H1 (cell line): ENCODE measurements around the gene TPP2. TPM values are rescaled to one million over a fixed set of nuclear protein-coding genes. Genes with fewer than 3 reads are reported as not detected.

Experiments used
- CTCF ChIA-PET: fragments of 300-600 bp; sonication (Branson Sonifier 250); formaldehyde crosslinking; loops from one replicate; lab custom pipeline; 2021; ENCODE audit not compliant: partially characterized antibody; lab: Charles Lee
- POLR2A ChIA-PET: fragments of 300-600 bp; sonication (Branson Sonifier 250); formaldehyde crosslinking; loops from one replicate; lab custom pipeline; 2021; ENCODE audit warnings: inconsistent platforms; ENCODE audit not compliant: partially characterized antibody; lab: Charles Lee
- DNase-seq, 2 experiments: peaks; one replicate each; pipeline versions ENCODE4 v3.0.0 to v3.0.0-alpha.2; 2010 to 2022; ENCODE audit warnings: low spot score in 2 of 2, low read depth in 1 of 2, mixed read lengths in 1 of 2
- FAIRE-seq: peaks from 2 replicates; lab custom pipeline; 2011; peaks lifted over from hg19 to GRCh38; lab: Jason Lieb, UNC
- H2AFZ ChIP-seq: 2 replicates; pipeline ENCODE4 v1.8.1; 2012; ENCODE audit warnings: low read length, inconsistent platforms
- H2AK5ac ChIP-seq: 2 replicates; pipeline ENCODE4 v1.6.1; 2013; ENCODE audit warnings: low read depth, low read length
- H2BK120ac ChIP-seq: replicated peaks from 2 replicates; pipeline ENCODE3; 2013; ENCODE audit warnings: low read depth, low read length, inconsistent platforms
- H2BK12ac ChIP-seq: 2 replicates; pipeline ENCODE4 v1.6.1; 2013; ENCODE audit warnings: low read depth, low read length
- H2BK15ac ChIP-seq: 2 replicates; pipeline ENCODE4 v1.6.1; 2013; ENCODE audit warnings: low read length
- H2BK20ac ChIP-seq: 2 replicates; pipeline ENCODE4 v1.6.1; 2013; ENCODE audit warnings: low read length
- H2BK5ac ChIP-seq: 2 replicates; pipeline ENCODE4 v1.6.1; 2013; ENCODE audit warnings: low read depth, low read length
- H3K14ac ChIP-seq: 2 replicates; pipeline ENCODE4 v1.6.1; 2013; ENCODE audit warnings: inconsistent platforms; ENCODE audit not compliant: insufficient read length
- H3K18ac ChIP-seq: 2 replicates; pipeline ENCODE4 v1.6.1; 2013; ENCODE audit warnings: low read length; ENCODE audit errors: extremely low read depth
- H3K23ac ChIP-seq: 2 replicates; pipeline ENCODE4 v1.6.1; 2013; ENCODE audit warnings: inconsistent platforms; ENCODE audit not compliant: insufficient read length
- H3K23me2 ChIP-seq: 2 replicates; pipeline ENCODE4 v1.6.1; 2013; ENCODE audit warnings: low read depth, low read length
- H3K27ac ChIP-seq: 2 replicates; pipeline ENCODE4 v1.6.1; 2011; ENCODE audit warnings: low read depth, low read length, inconsistent platforms
- H3K27me3 ChIP-seq, 4 experiments: replicated peaks in 1 of 4; 1 replicate in 1 of 4; 2 replicates in 3 of 4; pipeline versions ENCODE4 v1.6.1 to v1.8.1; 2011 to 2013; ENCODE audit warnings: low read length in 3 of 4, mild to moderate bottlenecking in 3 of 4, inconsistent platforms in 2 of 4, mixed read lengths in 2 of 4, moderate library complexity in 1 of 4; ENCODE audit not compliant: control insufficient read depth in 3 of 4, insufficient read depth in 3 of 4; ENCODE audit errors: extremely low read depth in 1 of 4
- H3K36me3 ChIP-seq, 4 experiments: 2 replicates each; pipeline versions ENCODE4 v1.6.1 to v1.8.1; 2011 to 2013; ENCODE audit warnings: mild to moderate bottlenecking in 4 of 4, low read length in 3 of 4, moderate library complexity in 2 of 4, control low read depth in 1 of 4, inconsistent platforms in 1 of 4; ENCODE audit not compliant: insufficient read depth in 4 of 4, control insufficient read depth in 2 of 4
- H3K4ac ChIP-seq: replicated peaks from 2 replicates; pipeline ENCODE3; 2013; ENCODE audit warnings: low read length, low read depth, mixed read lengths, inconsistent platforms; ENCODE audit not compliant: insufficient read length
- H3K4me1 ChIP-seq, 4 experiments: replicated peaks in 1 of 4; 1 replicate in 1 of 4; 2 replicates in 3 of 4; pipeline versions ENCODE4 v1.6.1 to v1.8.1; 2011 to 2013; ENCODE audit warnings: low read length in 3 of 4, inconsistent platforms in 2 of 4, mixed read lengths in 1 of 4; ENCODE audit not compliant: insufficient read depth in 4 of 4, control insufficient read depth in 3 of 4
- H3K4me2 ChIP-seq, 2 experiments: 2 replicates each; pipeline versions ENCODE4 v1.6.1 to v1.8.1; 2011 to 2013; ENCODE audit warnings: low read depth in 2 of 2, low read length in 2 of 2, control low read depth in 1 of 2, inconsistent platforms in 1 of 2, mild to moderate bottlenecking in 1 of 2; ENCODE audit not compliant: insufficient read depth in 1 of 2
- H3K4me3 ChIP-seq, 4 experiments: fragments of 200-600, 300-600 bp in 1 of 4; sonication (generic), shearing (Covaris generic), sonication (Bioruptor Twin) in 1 of 4; 2 replicates each; pipeline versions ENCODE4 v1.5.1 to v1.8.1; 2011 to 2016; ENCODE audit warnings: low read length in 4 of 4, low read depth in 3 of 4, control low read depth in 2 of 4, inconsistent platforms in 2 of 4, mild to moderate bottlenecking in 2 of 4, mixed read lengths in 1 of 4, moderate library complexity in 1 of 4; ENCODE audit not compliant: insufficient read depth in 2 of 4; ENCODE audit errors: extremely low read depth in 1 of 4
- H3K56ac ChIP-seq: replicated peaks from 2 replicates; pipeline ENCODE3; 2013; ENCODE audit warnings: low read depth, mild to moderate bottlenecking, mixed read lengths, low read length, inconsistent platforms; ENCODE audit not compliant: insufficient read length
- H3K79me1 ChIP-seq: 2 replicates; pipeline ENCODE4 v1.6.1; 2013; ENCODE audit warnings: low read depth, low read length, control low read depth
- H3K79me2 ChIP-seq, 2 experiments: 2 replicates each; pipeline versions ENCODE4 v1.6.1 to v1.8.1; 2012 to 2013; ENCODE audit warnings: low read length in 2 of 2, mild to moderate bottlenecking in 2 of 2, inconsistent platforms in 1 of 2; ENCODE audit not compliant: insufficient read depth in 2 of 2, control insufficient read depth in 1 of 2
- H3K9ac ChIP-seq, 4 experiments: replicated peaks in 1 of 4; 1 replicate in 1 of 4; 2 replicates in 3 of 4; pipeline versions ENCODE4 v1.6.1 to v1.8.1; 2011 to 2013; ENCODE audit warnings: low read depth in 3 of 4, low read length in 3 of 4, control low read depth in 2 of 4, mild to moderate bottlenecking in 2 of 4, moderate library complexity in 2 of 4, inconsistent platforms in 1 of 4; ENCODE audit errors: extremely low read depth in 1 of 4
- H3K9me3 ChIP-seq, 2 experiments: 2 replicates each; pipeline versions ENCODE4 v1.6.1 to v1.8.1; 2012 to 2013; ENCODE audit warnings: mild to moderate bottlenecking in 2 of 2, moderate library complexity in 2 of 2, control low read depth in 1 of 2, inconsistent platforms in 1 of 2, low read depth in 1 of 2, low read length in 1 of 2, mixed read lengths in 1 of 2; ENCODE audit not compliant: insufficient read depth in 2 of 2
- H4K20me1 ChIP-seq, 2 experiments: replicated peaks in 1 of 2; 2 replicates each; pipeline versions ENCODE3 to v1.8.1; 2011 to 2013; ENCODE audit warnings: inconsistent platforms in 2 of 2, low read length in 2 of 2, mild to moderate bottlenecking in 1 of 2; ENCODE audit not compliant: insufficient read depth in 2 of 2, control insufficient read depth in 1 of 2
- H4K5ac ChIP-seq: 2 replicates; pipeline ENCODE4 v1.6.1; 2013; ENCODE audit warnings: low read length, low read depth, mixed read lengths, inconsistent platforms; ENCODE audit not compliant: insufficient read length
- H4K8ac ChIP-seq: 2 replicates; pipeline ENCODE4 v1.8.0; 2013; ENCODE audit warnings: mild to moderate bottlenecking, moderate library complexity, low read length, inconsistent platforms; ENCODE audit not compliant: insufficient read depth; ENCODE audit errors: extremely low read depth
- H4K91ac ChIP-seq: replicated peaks from 2 replicates; pipeline ENCODE3; 2013; ENCODE audit warnings: low read length, mixed read lengths, inconsistent platforms; ENCODE audit not compliant: insufficient read length
- WGBS, 2 experiments: shearing (Covaris generic) in 1 of 2; methylation state at CpG; one replicate each; pipeline versions ENCODE4 v1.1.6 to v1.1.7; 2013 to 2015; ENCODE audit warnings: low lambda C conversion rate in 2 of 2, mixed read lengths in 2 of 2, inconsistent platforms in 1 of 2, low coverage in 1 of 2, missing lambda C conversion rate in 1 of 2; ENCODE audit not compliant: insufficient replicate concordance in 2 of 2, insufficient coverage in 1 of 2, insufficient read length in 1 of 2; ENCODE audit errors: extremely low coverage in 1 of 2, missing lambda C conversion rate in 1 of 2; 5-methylcytosine and 5-hydroxymethylcytosine counted together
- polyA plus RNA-seq, 7 experiments: library from polyadenylated mRNA; depleted of rRNA in 3 of 7; stranded (reverse) in 5 of 7; unstranded in 2 of 7; fragments of >200 nt in 5 of 7; fragments of 200-250 nt in 2 of 7; gene quantifications; 1 replicate in 5 of 7; 2 replicates in 1 of 7; 4 replicates in 1 of 7; pipeline versions ENCODE4 v1.2.1 to v1.2.3, GENCODE V29; 2011 to 2013; ENCODE audit warnings: missing spikeins in 2 of 7, mixed read lengths in 2 of 7
- total RNA-seq: library from RNA; stranded (reverse); fragmentation: NEBNext Ultra II Directional; extraction: Animal tissue kit (Norgen Biotek cat#: 25700); gene quantifications from 2 replicates; pipeline ENCODE4 v1.2.1, GENCODE V29; 2021

The TPP2 gene
- total and polyA plus RNA-seq, 2 of the 8 experiments (the other 6 are each of a cell fraction or from before 2014, with no cell fraction given): 15.9 to 85.7 TPM

DNA sequence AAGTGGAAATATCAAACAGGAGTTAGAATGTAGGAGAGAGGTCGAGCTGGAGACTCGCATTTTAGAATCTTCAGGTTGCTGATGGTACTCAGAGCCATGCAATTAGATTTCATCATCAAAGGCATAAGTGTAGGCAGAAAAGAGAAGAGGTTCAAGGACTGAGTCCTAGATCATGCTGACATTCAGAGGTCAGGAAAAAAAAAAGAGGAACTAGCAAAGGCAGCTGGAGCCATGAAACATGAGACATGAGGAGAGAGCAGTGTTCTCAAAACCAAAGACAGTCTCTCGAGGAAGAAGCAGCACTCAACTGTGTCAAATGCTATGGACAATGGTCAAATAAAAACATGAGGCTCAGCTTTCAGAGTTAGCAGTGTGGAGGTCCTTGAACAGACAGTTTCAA lies 12.4 kb upstream of the TPP2 start:
- Histone ChIP-seq H3K4me2 (no peak overlapping the region), H2BK20ac (no peak overlapping the region), H3K9me3 (no peaks in the 10 kb centered on the region), H2AK5ac (no peak overlapping the region), H3K27ac (no peak overlapping the region), H3K79me2 (no peaks in the 10 kb centered on the region), H3K23me2 (no peaks in the 10 kb centered on the region), H3K27me3 (no peaks in the 10 kb centered on the region; a peak in 1 of 7 replicates), H3K56ac (no peak overlapping the region), H3K79me1 (no peaks in the 10 kb centered on the region), H3K14ac (no peak overlapping the region), H3K36me3 (no peaks in the 10 kb centered on the region), H4K91ac (no peak overlapping the region), H3K23ac (no peak overlapping the region), H2BK15ac (no peak overlapping the region), H2BK12ac (no peak overlapping the region), H3K9ac (no peak overlapping the region), H3K4me1 (no peaks in the 10 kb centered on the region), H3K4me3 (no peak overlapping the region), H2BK120ac (no peak overlapping the region), H4K20me1 (no peaks in the 10 kb centered on the region), H4K8ac (no peak overlapping the region), H3K18ac (no peak overlapping the region), H4K5ac (no peak overlapping the region), H2BK5ac (no peak overlapping the region), H3K4ac (no peak overlapping the region), H2AFZ (peak overlapping the region; percentile 65)
- WGBS, 2 experiments: 92% methylated on average over 3 of the region's 3 CpGs; no CpG with 5 or more reads in 1 of the 2 experiments
- FAIRE-seq (no peak), DNase-seq (no peak)
- ChIA-PET POLR2A (no interaction called here), CTCF (interaction anchor here (3.7 kb wide), 1 partner anchor 264 kb away, joined by 17 read pairs; no protein-coding TSS in a partner anchor)
